DOHH2 (cell line): Measurements from ENCODE around the gene TNRC6C.

ENCODE experiments used
- H3F3A ChIP-seq: fragments of 200-600 bp; sonication (generic), shearing (Covaris generic); 2 replicates; pipeline ENCODE4 v1.6.0; 2016; ENCODE audit warnings: antibody characterized with exemption, mild to moderate bottlenecking; ENCODE audit not compliant: control insufficient read depth, insufficient read depth
- H3K27ac ChIP-seq: fragments of 200-600 bp; sonication (generic); 2 replicates; pipeline ENCODE4 v1.5.1; 2014; ENCODE audit warnings: low read depth, mild to moderate bottlenecking, low read length, moderate library complexity
- H3K27me3 ChIP-seq: fragments of 200-600 bp; sonication (generic); 2 replicates; pipeline ENCODE4 v1.6.1; 2014; ENCODE audit warnings: mild to moderate bottlenecking, low read length, mixed read lengths; ENCODE audit not compliant: control insufficient read depth
- H3K36me3 ChIP-seq: fragments of 200-600 bp; sonication (generic); 2 replicates; pipeline ENCODE4 v1.6.1; 2014; ENCODE audit warnings: mild to moderate bottlenecking, low read length, moderate library complexity, mixed read lengths; ENCODE audit not compliant: control insufficient read depth
- H3K4me1 ChIP-seq: fragments of 200-600 bp; sonication (generic); 2 replicates; pipeline ENCODE4 v1.6.1; 2014; ENCODE audit warnings: mild to moderate bottlenecking, low read length, mixed read lengths; ENCODE audit not compliant: control insufficient read depth
- H3K4me2 ChIP-seq: fragments of 200-600 bp; sonication (generic); 2 replicates; pipeline ENCODE4 v1.6.0; 2014; ENCODE audit warnings: mild to moderate bottlenecking, low read length, moderate library complexity
- H3K4me3 ChIP-seq: fragments of 200-600 bp; sonication (generic); 2 replicates; pipeline ENCODE4 v1.5.1; 2014; ENCODE audit warnings: mild to moderate bottlenecking, low read length, mixed read lengths
- H3K79me2 ChIP-seq: fragments of 200-600 bp; sonication (generic); 2 replicates; pipeline ENCODE4 v1.6.1; 2014; ENCODE audit warnings: mild to moderate bottlenecking, low read length, mixed read lengths; ENCODE audit not compliant: control insufficient read depth
- H3K9me2 ChIP-seq: fragments of 200-600 bp; sonication (generic); replicated peaks from 2 replicates; pipeline ENCODE4 v1.6.1; 2014; ENCODE audit warnings: mild to moderate bottlenecking, low read length, mixed read lengths; ENCODE audit not compliant: control insufficient read depth
- H3K9me3 ChIP-seq: fragments of 200-600 bp; sonication (generic); 2 replicates; pipeline ENCODE4 v1.6.1; 2014; ENCODE audit warnings: antibody characterized with exemption, low read length, mixed read lengths; ENCODE audit not compliant: control insufficient read depth, insufficient read depth
- H4K20me1 ChIP-seq: fragments of 200-600 bp; sonication (generic); 2 replicates; pipeline ENCODE4 v1.6.0; 2014; ENCODE audit warnings: low read depth, mild to moderate bottlenecking, antibody characterized with exemption, low read length, moderate library complexity; ENCODE audit not compliant: control insufficient read depth, insufficient read depth
- CTCF ChIP-seq: fragments of 200-600 bp; sonication (generic); IDR thresholded peaks from one replicate; pipeline ENCODE4 v1.5.1; 2014; ENCODE audit warnings: antibody characterized with exemption, mild to moderate bottlenecking, low read depth, low read length; ENCODE audit not compliant: poor library complexity, severe bottlenecking
- EZH2phosphoT487 ChIP-seq: fragments of 200-600 bp; sonication (generic); IDR thresholded peaks from 2 replicates; pipeline ENCODE4 v1.6.1; 2017; ENCODE audit warnings: borderline replicate concordance, mild to moderate bottlenecking, antibody characterized with exemption, low read length, moderate library complexity, mixed read lengths

The TNRC6C gene

GRCh38 chr17:78143214-78144146 lies 185.0 kb downstream of the TNRC6C start:
- no peak for TF ChIP-seq CTCF
- TF ChIP-seq EZH2phosphoT487, result no peak
- no peaks in the 10 kb centered on the region for H4K20me1 ChIP-seq
- H3K79me2 ChIP-seq, result no peaks in the 10 kb centered on the region
- H3K36me3 ChIP-seq, result peaks cover 22% of the 10 kb centered on the region
- H3K27me3 ChIP-seq, result no peaks in the 10 kb centered on the region
- no peaks in the 10 kb centered on the region for H3K9me3 ChIP-seq
- peaks cover 14% of the 10 kb centered on the region for H3F3A ChIP-seq
- H3K9me2 ChIP-seq, result no peaks in the 10 kb centered on the region
- no peak overlapping the region for H3K4me2 ChIP-seq
- H3K27ac ChIP-seq, result no peak overlapping the region
- H3K4me3 ChIP-seq, result no peak overlapping the region
- H3K4me1 ChIP-seq, result peaks cover 53% of the 10 kb centered on the region

- Histone ChIP-seq H3K9me3 (no peaks in the 10 kb centered on the region), H3K27me3 (no peaks in the 10 kb centered on the region), H3K4me1 (peaks cover 57% of the 10 kb centered on the region), H3F3A (peaks cover 14% of the 10 kb centered on the region), H3K9me2 (no peaks in the 10 kb centered on the region), H3K4me2 (no peak overlapping the region), H4K20me1 (no peaks in the 10 kb centered on the region), H3K36me3 (peaks cover 19% of the 10 kb centered on the region), H3K27ac (0 out of 2 replicates have a peak overlapping the region, but pooled peaks have one; percentile 14), H3K4me3 (no peak overlapping the region), H3K79me2 (no peaks in the 10 kb centered on the region)
- TF ChIP-seq EZH2phosphoT487 (no peak), CTCF (no peak)
Observed at GRCh38 chr17:78144147-78144719, 185.7 kb downstream of the TNRC6C start.

- TF ChIP-seq EZH2phosphoT487 (no peak), CTCF (no peak)
- Histone ChIP-seq H3F3A (peaks cover 10% of the 10 kb centered on the region), H3K9me3 (no peaks in the 10 kb centered on the region), H3K9me2 (no peaks in the 10 kb centered on the region), H4K20me1 (no peaks in the 10 kb centered on the region), H3K4me3 (no peak overlapping the region), H3K4me2 (no peak overlapping the region), H3K36me3 (peaks cover 19% of the 10 kb centered on the region), H3K27ac (0 out of 2 replicates have a peak overlapping the region, but pooled peaks have one; percentile 14), H3K4me1 (peaks cover 56% of the 10 kb centered on the region), H3K27me3 (no peaks in the 10 kb centered on the region), H3K79me2 (no peaks in the 10 kb centered on the region)
Observed at GRCh38 chr17:78144736-78145641, 186.5 kb downstream of the TNRC6C start.
